HepG2 (cell line): ENCODE measurements around the gene NCOA3. TPM values are rescaled to one million over a fixed set of nuclear protein-coding genes. Genes with fewer than 3 reads are reported as not detected.
A peak's percentile ranks its signal among the peaks of the same experiment; 100 is the strongest.

Source experiments
- BRCA1 ChIP-seq: sonication (generic); formaldehyde crosslinking; IDR thresholded peaks from 2 replicates; pipeline ENCODE4 v1.4.0; 2020; ENCODE audit warnings: missing genetic modification reagents
- IRF2 ChIP-seq: IDR thresholded peaks from 2 replicates; pipeline ENCODE4 v1.6.1; 2018; ENCODE audit warnings: missing genetic modification reagents, missing compliant biosample characterization
- LCORL ChIP-seq, 2 experiments: fragments of 450-650 bp in 1 of 2; sonication (generic) in 1 of 2; formaldehyde crosslinking in 1 of 2; IDR thresholded peaks; 2 replicates each; pipeline versions ENCODE4 v1.5.0 to v1.6.1; 2017 to 2020; ENCODE audit warnings: antibody characterized with exemption in 1 of 2, missing genetic modification reagents in 1 of 2
- MYC ChIP-seq: sonication (generic); formaldehyde crosslinking; IDR thresholded peaks from 2 replicates; pipeline ENCODE4 v1.9.0; 2021; ENCODE audit warnings: missing genetic modification reagents, borderline replicate concordance
- WIZ ChIP-seq: sonication (generic); formaldehyde crosslinking; IDR thresholded peaks from 2 replicates; pipeline ENCODE4 v1.5.1; 2020; ENCODE audit warnings: mild to moderate bottlenecking, missing genetic modification reagents
- ZBTB21 ChIP-seq: sonication (generic); formaldehyde crosslinking; IDR thresholded peaks from 2 replicates; pipeline ENCODE4 v1.4.0; 2020; ENCODE audit warnings: missing genetic modification reagents
- ZBTB7B ChIP-seq: sonication (generic); formaldehyde crosslinking; IDR thresholded peaks from 2 replicates; pipeline ENCODE4 v1.4.0; 2020; ENCODE audit warnings: missing genetic modification reagents
- ZNF609 ChIP-seq: sonication (generic); formaldehyde crosslinking; IDR thresholded peaks from 2 replicates; pipeline ENCODE4 v1.4.0; 2020; ENCODE audit warnings: mild to moderate bottlenecking, missing genetic modification reagents, borderline replicate concordance
- polyA plus RNA-seq, 8 experiments: library from polyadenylated mRNA; depleted of rRNA in 3 of 8; stranded (reverse) in 7 of 8; unstranded in 1 of 8; fragments of >200 nt; fragmentation: Illumina TruSeq in 4 of 8; extraction: Trizol in 4 of 8; gene quantifications; 2 replicates each; pipeline versions ENCODE4 v1.2.1 to v1.2.3, GENCODE V29; 2011 to 2016; ENCODE audit warnings: low read depth in 4 of 8, missing spikeins in 1 of 8, mixed read lengths in 1 of 8; ENCODE audit not compliant: insufficient read depth in 1 of 8
- total RNA-seq, 5 experiments: library from RNA; depleted of rRNA; stranded (reverse); fragments of >200 nt; fragmentation: Illumina TruSeq; extraction: Trizol; gene quantifications; 2 replicates each; pipeline ENCODE4 v1.2.3, GENCODE V29; 2016; ENCODE audit warnings: low read depth in 1 of 5
- TF ChIP-seq, protein P1 (sequence below): sonication (generic); formaldehyde crosslinking; IDR thresholded peaks from 2 replicates; pipeline ENCODE4 v1.4.0; 2020; ENCODE audit warnings: missing genetic modification reagents, borderline replicate concordance
- TF ChIP-seq, protein P2 (sequence below): sonication (generic); formaldehyde crosslinking; IDR thresholded peaks from 2 replicates; pipeline ENCODE4 v1.5.0; 2020; ENCODE audit warnings: mild to moderate bottlenecking, missing genetic modification reagents, borderline replicate concordance
- TF ChIP-seq, protein P3 (sequence below): sonication (generic); formaldehyde crosslinking; IDR thresholded peaks from 2 replicates; pipeline ENCODE4 v1.8.0; 2022; ENCODE audit warnings: missing genetic modification reagents, mild to moderate bottlenecking, moderate library complexity, borderline replicate concordance
- TF ChIP-seq, protein P4 (sequence below): sonication (generic); formaldehyde crosslinking; IDR thresholded peaks from 2 replicates; pipeline ENCODE4 v1.8.0; 2022; ENCODE audit warnings: mild to moderate bottlenecking, missing genetic modification reagents, moderate library complexity

The NCOA3 gene
- total and polyA plus RNA-seq, 2 of the 13 experiments (the other 11 are each of a cell fraction or from before 2014, with no cell fraction given): 35.0 to 56.8 TPM

- TF ChIP-seq, protein P1, sequence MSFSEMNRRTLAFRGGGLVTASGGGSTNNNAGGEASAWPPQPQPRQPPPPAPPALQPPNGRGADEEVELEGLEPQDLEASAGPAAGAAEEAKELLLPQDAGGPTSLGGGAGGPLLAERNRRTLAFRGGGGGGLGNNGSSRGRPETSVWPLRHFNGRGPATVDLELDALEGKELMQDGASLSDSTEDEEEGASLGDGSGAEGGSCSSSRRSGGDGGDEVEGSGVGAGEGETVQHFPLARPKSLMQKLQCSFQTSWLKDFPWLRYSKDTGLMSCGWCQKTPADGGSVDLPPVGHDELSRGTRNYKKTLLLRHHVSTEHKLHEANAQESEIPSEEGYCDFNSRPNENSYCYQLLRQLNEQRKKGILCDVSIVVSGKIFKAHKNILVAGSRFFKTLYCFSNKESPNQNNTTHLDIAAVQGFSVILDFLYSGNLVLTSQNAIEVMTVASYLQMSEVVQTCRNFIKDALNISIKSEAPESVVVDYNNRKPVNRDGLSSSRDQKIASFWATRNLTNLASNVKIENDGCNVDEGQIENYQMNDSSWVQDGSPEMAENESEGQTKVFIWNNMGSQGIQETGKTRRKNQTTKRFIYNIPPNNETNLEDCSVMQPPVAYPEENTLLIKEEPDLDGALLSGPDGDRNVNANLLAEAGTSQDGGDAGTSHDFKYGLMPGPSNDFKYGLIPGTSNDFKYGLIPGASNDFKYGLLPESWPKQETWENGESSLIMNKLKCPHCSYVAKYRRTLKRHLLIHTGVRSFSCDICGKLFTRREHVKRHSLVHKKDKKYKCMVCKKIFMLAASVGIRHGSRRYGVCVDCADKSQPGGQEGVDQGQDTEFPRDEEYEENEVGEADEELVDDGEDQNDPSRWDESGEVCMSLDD: no peak
- TF ChIP-seq, protein P2, sequence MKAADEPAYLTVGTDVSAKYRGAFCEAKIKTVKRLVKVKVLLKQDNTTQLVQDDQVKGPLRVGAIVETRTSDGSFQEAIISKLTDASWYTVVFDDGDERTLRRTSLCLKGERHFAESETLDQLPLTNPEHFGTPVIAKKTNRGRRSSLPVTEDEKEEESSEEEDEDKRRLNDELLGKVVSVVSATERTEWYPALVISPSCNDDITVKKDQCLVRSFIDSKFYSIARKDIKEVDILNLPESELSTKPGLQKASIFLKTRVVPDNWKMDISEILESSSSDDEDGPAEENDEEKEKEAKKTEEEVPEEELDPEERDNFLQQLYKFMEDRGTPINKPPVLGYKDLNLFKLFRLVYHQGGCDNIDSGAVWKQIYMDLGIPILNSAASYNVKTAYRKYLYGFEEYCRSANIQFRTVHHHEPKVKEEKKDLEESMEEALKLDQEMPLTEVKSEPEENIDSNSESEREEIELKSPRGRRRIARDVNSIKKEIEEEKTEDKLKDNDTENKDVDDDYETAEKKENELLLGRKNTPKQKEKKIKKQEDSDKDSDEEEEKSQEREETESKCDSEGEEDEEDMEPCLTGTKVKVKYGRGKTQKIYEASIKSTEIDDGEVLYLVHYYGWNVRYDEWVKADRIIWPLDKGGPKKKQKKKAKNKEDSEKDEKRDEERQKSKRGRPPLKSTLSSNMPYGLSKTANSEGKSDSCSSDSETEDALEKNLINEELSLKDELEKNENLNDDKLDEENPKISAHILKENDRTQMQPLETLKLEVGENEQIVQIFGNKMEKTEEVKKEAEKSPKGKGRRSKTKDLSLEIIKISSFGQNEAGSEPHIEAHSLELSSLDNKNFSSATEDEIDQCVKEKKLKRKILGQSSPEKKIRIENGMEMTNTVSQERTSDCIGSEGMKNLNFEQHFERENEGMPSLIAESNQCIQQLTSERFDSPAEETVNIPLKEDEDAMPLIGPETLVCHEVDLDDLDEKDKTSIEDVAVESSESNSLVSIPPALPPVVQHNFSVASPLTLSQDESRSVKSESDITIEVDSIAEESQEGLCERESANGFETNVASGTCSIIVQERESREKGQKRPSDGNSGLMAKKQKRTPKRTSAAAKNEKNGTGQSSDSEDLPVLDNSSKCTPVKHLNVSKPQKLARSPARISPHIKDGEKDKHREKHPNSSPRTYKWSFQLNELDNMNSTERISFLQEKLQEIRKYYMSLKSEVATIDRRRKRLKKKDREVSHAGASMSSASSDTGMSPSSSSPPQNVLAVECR (CRISPR knock-in tag): no peak
- 0 out of 2 replicates have a peak, but pooled peaks have one; percentile 69 for TF ChIP-seq ZBTB7B (CRISPR knock-in tag)
- TF ChIP-seq LCORL (IDR thresholded peaks at IDR 0.05): no peak
- no peak; the same call in 1 of the 2 replicates for TF ChIP-seq LCORL (CRISPR knock-in tag; IDR thresholded peaks at IDR 0.05)
- no peak; the same call in 1 of the 2 replicates for TF ChIP-seq MYC (CRISPR knock-in tag)
- TF ChIP-seq IRF2 (CRISPR knock-in tag): peak; percentile 58; the same call in 1 of the 2 replicates
- TF ChIP-seq ZNF609 (CRISPR knock-in tag): no peak
- TF ChIP-seq, protein P3, sequence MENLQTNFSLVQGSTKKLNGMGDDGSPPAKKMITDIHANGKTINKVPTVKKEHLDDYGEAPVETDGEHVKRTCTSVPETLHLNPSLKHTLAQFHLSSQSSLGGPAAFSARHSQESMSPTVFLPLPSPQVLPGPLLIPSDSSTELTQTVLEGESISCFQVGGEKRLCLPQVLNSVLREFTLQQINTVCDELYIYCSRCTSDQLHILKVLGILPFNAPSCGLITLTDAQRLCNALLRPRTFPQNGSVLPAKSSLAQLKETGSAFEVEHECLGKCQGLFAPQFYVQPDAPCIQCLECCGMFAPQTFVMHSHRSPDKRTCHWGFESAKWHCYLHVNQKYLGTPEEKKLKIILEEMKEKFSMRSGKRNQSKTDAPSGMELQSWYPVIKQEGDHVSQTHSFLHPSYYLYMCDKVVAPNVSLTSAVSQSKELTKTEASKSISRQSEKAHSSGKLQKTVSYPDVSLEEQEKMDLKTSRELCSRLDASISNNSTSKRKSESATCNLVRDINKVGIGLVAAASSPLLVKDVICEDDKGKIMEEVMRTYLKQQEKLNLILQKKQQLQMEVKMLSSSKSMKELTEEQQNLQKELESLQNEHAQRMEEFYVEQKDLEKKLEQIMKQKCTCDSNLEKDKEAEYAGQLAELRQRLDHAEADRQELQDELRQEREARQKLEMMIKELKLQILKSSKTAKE (CRISPR knock-in tag): no peak
- TF ChIP-seq, protein P4, sequence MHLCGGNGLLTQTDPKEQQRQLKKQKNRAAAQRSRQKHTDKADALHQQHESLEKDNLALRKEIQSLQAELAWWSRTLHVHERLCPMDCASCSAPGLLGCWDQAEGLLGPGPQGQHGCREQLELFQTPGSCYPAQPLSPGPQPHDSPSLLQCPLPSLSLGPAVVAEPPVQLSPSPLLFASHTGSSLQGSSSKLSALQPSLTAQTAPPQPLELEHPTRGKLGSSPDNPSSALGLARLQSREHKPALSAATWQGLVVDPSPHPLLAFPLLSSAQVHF: no peak
- TF ChIP-seq WIZ (CRISPR knock-in tag): no peak
- TF ChIP-seq ZBTB21 (CRISPR knock-in tag): no peak
- no peak for TF ChIP-seq BRCA1
Measured at GRCh38 chr20:47677635-47678453, 176.2 kb downstream of the NCOA3 start (continued).
